ENCODE data around the gene MEX3A.
"Not testable (repeated sequence)": the region's sequence is repeated elsewhere in the genome, so short reads cannot be mapped to it uniquely, and the experiment has no call there.

MEX3A gene

GRCh38 chr1:156126630-156127534 is 44.6 kb upstream of the MEX3A start:
- no peak for DNase-seq
- H3K36me3 ChIP-seq: peaks cover 20% of the 10 kb centered on the region
- no peak for TF ChIP-seq CTCF (IDR thresholded peaks at IDR 0.05; ENCODE audit: low read depth, low read length)
- H3K9me3 ChIP-seq (ENCODE audit: severe bottlenecking): no peaks in the 10 kb centered on the region
- H3K4me3 ChIP-seq (ENCODE audit: low read depth, low read length): no peak overlapping the region
- no peak overlapping the region; the same call in 1 of the 2 replicates for H3K27ac ChIP-seq
- H3K27me3 ChIP-seq (ENCODE audit: insufficient read depth, low read depth, severe bottlenecking): no peaks in the 10 kb centered on the region

GRCh38 chr1:156126043-156126629 is 43.9 kb upstream of the MEX3A start:
- Histone ChIP-seq H3K27me3 (ENCODE audit: insufficient read depth, low read depth, severe bottlenecking) (no peaks in the 10 kb centered on the region), H3K4me3 (ENCODE audit: low read depth, low read length) (no peak overlapping the region), H3K27ac (peak overlapping the region; percentile 8), H3K36me3 (peaks cover 13% of the 10 kb centered on the region), H3K9me3 (ENCODE audit: severe bottlenecking) (no peaks in the 10 kb centered on the region)
- DNase-seq: peak; percentile 61
- peak; percentile 69 for TF ChIP-seq CTCF (IDR thresholded peaks at IDR 0.05; ENCODE audit: low read depth, low read length)

DNA sequence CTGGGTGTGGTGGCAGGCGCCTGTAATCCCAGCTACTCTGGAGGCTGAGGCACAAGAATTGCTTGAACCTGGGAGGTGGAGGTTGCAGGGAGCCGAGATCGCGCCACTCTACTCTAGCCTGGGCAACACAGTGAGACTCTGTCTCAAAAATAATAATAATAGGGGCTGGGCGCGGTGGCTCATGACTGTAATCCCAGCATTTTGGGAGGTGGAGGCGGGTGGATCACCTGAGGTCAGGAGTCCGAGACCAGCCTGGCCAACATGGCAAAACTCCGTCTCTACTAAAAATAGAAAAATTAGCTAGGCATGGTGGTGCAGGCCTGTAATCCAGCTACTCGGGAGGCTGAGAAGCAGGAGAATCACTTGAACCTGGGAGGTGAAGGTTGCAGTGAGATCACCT is 43.3 kb upstream of the MEX3A start:
- not testable (repeated sequence) for H3K36me3 ChIP-seq; H3K4me3 ChIP-seq (ENCODE audit: low read depth, low read length); DNase-seq; H3K9me3 ChIP-seq (ENCODE audit: severe bottlenecking); H3K27me3 ChIP-seq (ENCODE audit: insufficient read depth, low read depth, severe bottlenecking)
- H3K27ac ChIP-seq: peak overlapping the region; percentile 93

DNA sequence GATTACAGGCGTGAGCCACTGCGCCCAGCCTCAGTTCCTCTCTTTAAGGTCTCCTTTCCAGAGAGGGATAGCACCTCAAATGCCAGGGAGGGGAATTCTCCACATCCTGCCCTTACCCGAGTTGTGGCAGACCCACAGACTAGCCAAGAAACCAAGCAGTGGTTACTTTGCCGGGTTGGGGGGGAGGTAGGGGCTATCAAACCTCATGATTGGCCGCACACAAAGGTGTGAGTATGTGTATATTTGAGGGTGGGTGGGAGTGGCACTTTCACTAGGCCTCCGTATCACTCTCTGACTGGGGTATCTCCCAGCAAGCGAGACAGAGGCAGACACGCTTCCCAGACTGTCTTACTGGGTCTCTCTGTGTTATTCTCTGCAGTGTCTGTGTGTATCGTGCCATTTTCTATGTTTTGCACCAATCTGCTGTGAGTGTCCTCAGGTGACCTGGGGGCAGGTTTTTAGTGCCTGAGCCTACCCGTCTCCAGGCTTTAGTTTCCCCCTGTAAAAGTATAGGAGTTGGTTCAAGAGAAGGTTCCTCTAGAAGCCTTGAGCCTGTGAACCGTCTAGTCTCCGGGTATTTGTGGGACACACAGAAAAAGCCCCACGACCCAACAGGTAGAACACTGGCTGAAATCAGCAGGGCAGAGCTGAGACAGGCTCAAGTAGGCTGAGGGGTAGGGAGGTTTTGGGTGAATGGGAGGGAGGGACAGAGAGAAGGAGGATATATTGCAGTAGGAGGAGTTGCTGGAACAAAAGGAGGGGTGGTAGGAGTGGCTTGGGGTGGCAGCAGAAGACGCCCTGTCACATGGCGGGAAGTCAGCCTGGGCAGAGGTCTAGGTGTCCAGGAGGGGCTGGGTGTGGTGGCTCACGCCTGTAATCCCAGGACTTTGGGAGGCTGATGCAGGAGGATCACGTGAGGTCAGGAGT is 42.6 kb upstream of the MEX3A start:
- peak; percentile 58 for DNase-seq
- Histone ChIP-seq H3K4me3 (ENCODE audit: low read depth, low read length) (no peak overlapping the region), H3K9me3 (ENCODE audit: severe bottlenecking) (no peaks in the 10 kb centered on the region), H3K27me3 (ENCODE audit: insufficient read depth, low read depth, severe bottlenecking) (no peaks in the 10 kb centered on the region), H3K36me3 (peaks cover 12% of the 10 kb centered on the region), H3K27ac (peak overlapping the region; percentile 93)
- TF ChIP-seq CTCF (IDR thresholded peaks at IDR 0.05; ENCODE audit: low read depth, low read length): no peak

- no peak overlapping the region for H3K4me3 ChIP-seq (ENCODE audit: low read depth, low read length)
- no peaks in the 10 kb centered on the region for H3K27me3 ChIP-seq (ENCODE audit: insufficient read depth, low read depth, severe bottlenecking)
- peaks cover 13% of the 10 kb centered on the region for H3K36me3 ChIP-seq
- peak; percentile 37 for TF ChIP-seq CTCF (IDR thresholded peaks at IDR 0.05; ENCODE audit: low read depth, low read length)
- H3K9me3 ChIP-seq (ENCODE audit: severe bottlenecking): no peaks in the 10 kb centered on the region
- H3K27ac ChIP-seq: peak overlapping the region; percentile 93
- peak; percentile 99 for DNase-seq
Measured at GRCh38 chr1:156123356-156124196, 41.3 kb upstream of the MEX3A start.

Measured in WERI-Rb-1 (cell line).